GM12878 (cell line): Measurements from ENCODE around the gene DNASE2. TPM values are rescaled to one million over a fixed set of nuclear protein-coding genes. Genes with fewer than 3 reads are reported as not detected.

Experiments used
- ATAC-seq: fragments of 200-7000 bp; cut with Tn5 transposase; 3 replicates; pipeline ENCODE4 v1.9.1; 2020; ENCODE audit warnings: mild to moderate bottlenecking, moderate library complexity
- BruUV-seq: library from RNA; stranded (reverse); fragments of 400-500 nt; replicated peaks from 2 replicates; lab custom pipeline; 2021; lab: Mats Ljungman, UMichigan
- CTCF ChIA-PET: fragments of 300-600 bp; sonication (Branson Sonifier 250); formaldehyde crosslinking; extraction: SDS; loops from one replicate; lab custom pipeline; 2021; ENCODE audit warnings: inconsistent platforms; lab: Yijun Ruan, JAX
- POLR2A ChIA-PET: fragments of 350-600 bp; formaldehyde crosslinking; extraction: SDS; loops from one replicate; lab custom pipeline; 2021; ENCODE audit warnings: inconsistent platforms; lab: Charles Lee
- RAD21 ChIA-PET: fragments of 300-600 bp; sonication (Branson Sonifier 250); formaldehyde crosslinking; loops from one replicate; lab custom pipeline; 2023; ENCODE audit warnings: antibody characterized with exemption; ENCODE audit not compliant: unreplicated experiment; lab: Charles Lee
- SMC1A ChIA-PET: fragments of 300-600 bp; sonication (Branson Sonifier 250); formaldehyde crosslinking; loops from one replicate; lab custom pipeline; 2023; ENCODE audit not compliant: unreplicated experiment, uncharacterized antibody; lab: Charles Lee
- DNase-seq: peaks from one replicate; pipeline ENCODE4 v3.0.0-alpha.2; 2011; ENCODE audit warnings: low read depth, low spot score
- FAIRE-seq: peaks from 3 replicates; lab custom pipeline; 2011; peaks lifted over from hg19 to GRCh38; lab: Jason Lieb, UNC
- H2AFZ ChIP-seq: 2 replicates; pipeline ENCODE4 v1.6.0; 2011; ENCODE audit warnings: low read depth, low read length, control low read depth; ENCODE audit not compliant: control insufficient read depth
- H3K27ac ChIP-seq: 2 replicates; pipeline ENCODE4 v1.5.1; 2011; ENCODE audit warnings: control low read depth; ENCODE audit not compliant: control insufficient read depth, insufficient read depth
- H3K27me3 ChIP-seq, 2 experiments: replicated peaks in 1 of 2; 2 replicates each; pipeline versions ENCODE4 v1.6.0 to v1.6.1; 2011; ENCODE audit warnings: low read length in 1 of 2; ENCODE audit not compliant: control insufficient read depth in 2 of 2, insufficient read depth in 2 of 2
- H3K36me3 ChIP-seq, 2 experiments: 2 replicates each; pipeline ENCODE4 v1.5.1; 2011; ENCODE audit warnings: low read length in 1 of 2; ENCODE audit not compliant: control insufficient read depth in 2 of 2, insufficient read depth in 2 of 2
- H3K4me1 ChIP-seq: 2 replicates; pipeline ENCODE4 v1.6.1; 2011; ENCODE audit warnings: mild to moderate bottlenecking, low read length, moderate library complexity, mixed read lengths; ENCODE audit not compliant: control insufficient read depth, insufficient read depth
- H3K4me2 ChIP-seq: 2 replicates; pipeline ENCODE4 v1.6.0; 2011; ENCODE audit warnings: control low read depth; ENCODE audit not compliant: control insufficient read depth, insufficient read depth
- H3K4me3 ChIP-seq: fragments of 200-600 bp; sonication (generic); 2 replicates; pipeline ENCODE4 v1.5.1; 2016
- H3K79me2 ChIP-seq: 2 replicates; pipeline ENCODE4 v1.6.0; 2011; ENCODE audit warnings: low read length; ENCODE audit not compliant: control insufficient read depth, insufficient read depth
- H3K9ac ChIP-seq: 2 replicates; pipeline ENCODE4 v1.8.0; 2011; ENCODE audit warnings: low read length, control low read depth, mixed read lengths; ENCODE audit not compliant: control insufficient read depth, insufficient read depth
- H3K9me3 ChIP-seq: replicated peaks from 3 replicates; pipeline ENCODE4 v1.5.1; 2011; ENCODE audit warnings: mild to moderate bottlenecking, low read length; ENCODE audit not compliant: control insufficient read depth, insufficient read depth
- H4K20me1 ChIP-seq: 2 replicates; pipeline ENCODE4 v1.6.0; 2011; ENCODE audit not compliant: control insufficient read depth, insufficient read depth
- BMI1 ChIP-seq: fragments of 450-650 bp; IDR thresholded peaks from 2 replicates; pipeline ENCODE4 v1.6.1; 2016; ENCODE audit warnings: mild to moderate bottlenecking, moderate library complexity, borderline replicate concordance
- CHD1 ChIP-seq: IDR thresholded peaks from 2 replicates; pipeline ENCODE4 v1.6.1; 2012; ENCODE audit warnings: low read depth, low read length, improper control_type of control experiment
- HDGF ChIP-seq: fragments of 450-650 bp; IDR thresholded peaks from 2 replicates; pipeline ENCODE4 v1.6.1; 2016; ENCODE audit warnings: antibody characterized with exemption
- MXI1 ChIP-seq: fragments of 150-350 bp; IDR thresholded peaks from 2 replicates; pipeline ENCODE4 v1.6.1; 2011; ENCODE audit warnings: low read depth, mild to moderate bottlenecking, inconsistent platforms, low read length, improper control_type of control experiment
- WGBS: methylation state at CpG from one replicate; pipeline ENCODE4 v1.1.6; 2016; ENCODE audit warnings: low lambda C conversion rate; ENCODE audit not compliant: insufficient replicate concordance, insufficient coverage; ENCODE audit errors: missing lambda C conversion rate; 5-methylcytosine and 5-hydroxymethylcytosine counted together
- in situ Hi-C: fragments of 300-500 bp; cut with MboI; formaldehyde crosslinking; loops from 9 replicates; pipeline ENCODE4 v1.14.3; 2018; ENCODE audit warnings: mixed read lengths
- intact Hi-C: fragments of 100-400 bp; cut with micrococcal nuclease; formaldehyde crosslinking; loops from one replicate; pipeline ENCODE4 v1.14.2; 2022; ENCODE audit not compliant: unreplicated experiment
- polyA plus RNA-seq, 11 experiments: library from polyadenylated mRNA; depleted of rRNA in 4 of 11; unstranded in 6 of 11; stranded (reverse) in 5 of 11; fragments of >200 nt; fragmentation: Nextera tagmentation in 4 of 11; fragmentation: Illumina TruSeq in 1 of 11; extraction: Ambion mirVana in 4 of 11; extraction: Trizol in 1 of 11; gene quantifications; 1 replicate in 1 of 11; 2 replicates in 10 of 11; pipeline versions ENCODE4 v1.2.1 to v1.2.3, GENCODE V29; 2011 to 2016; ENCODE audit warnings: inconsistent platforms in 2 of 11, missing spikeins in 2 of 11, low read depth in 1 of 11
- total RNA-seq, 4 experiments: library from RNA; depleted of rRNA in 3 of 4; stranded (reverse); fragments of >200 nt in 3 of 4; fragmentation: Illumina TruSeq in 1 of 4; extraction: Trizol in 1 of 4; gene quantifications; 2 replicates each; pipeline versions ENCODE4 v1.2.1 to v1.2.3, GENCODE V29; 2013 to 2021

Gene DNASE2
- total and polyA plus RNA-seq, 10 of the 15 experiments (the other 5 are each of a cell fraction or from before 2014, with no cell fraction given) = 4.9 to 32.1 (median 22.0) TPM

GRCh38 chr19:12841094-12841493 is 40.2 kb downstream of the DNASE2 start:
- TF ChIP-seq MXI1 (no peak), BMI1 (peak; percentile 87)
- TF ChIP-seq, all 136 proteins: peak for 1
- H3K36me3 ChIP-seq = no peaks in the 10 kb centered on the region
- peaks cover 0 to 20% of the 10 kb centered on the region in 2 experiments for H3K27me3 ChIP-seq
- RAD21 ChIA-PET = no interaction called here
- no peak for FAIRE-seq
- intact Hi-C loops = no loop called here
- H3K79me2 ChIP-seq = no peaks in the 10 kb centered on the region
- DNase-seq = no peak
- H3K4me1 ChIP-seq = peaks cover 5% of the 10 kb centered on the region; the same call in 1 of the 2 replicates
- 40% methylated on average over 28 of the region's 29 CpGs for WGBS
- in situ Hi-C loops = no loop called here
- SMC1A ChIA-PET = interaction anchor here (0.8 kb wide), 1 partner anchor 75 kb away, joined by 4 read pairs; no protein-coding TSS in a partner anchor
- H3K4me3 ChIP-seq = peak overlapping the region; percentile 51; the same call in 1 of the 2 replicates
- ATAC-seq = peak; percentile 20
- H3K4me2 ChIP-seq = peak overlapping the region; percentile 15
- POLR2A ChIA-PET = no interaction called here
- CTCF ChIA-PET = no interaction called here
- no peaks in the 10 kb centered on the region; the same call in 1 of the 3 replicates for H3K9me3 ChIP-seq
- no peaks in the 10 kb centered on the region; the same call in 1 of the 2 replicates for H4K20me1 ChIP-seq
- no TSS peak for BruUV-seq
- H3K9ac ChIP-seq = no peak overlapping the region; the same call in 1 of the 2 replicates
- no peak overlapping the region for H3K27ac ChIP-seq
- peak overlapping the region; percentile 25; the same call in 1 of the 2 replicates for H2AFZ ChIP-seq

GRCh38 chr19:12840091-12841079 is 40.9 kb downstream of the DNASE2 start:
- DNase-seq (no peak), FAIRE-seq (peak; percentile 7), ATAC-seq (peak; percentile 65)
- RAD21 ChIA-PET = no interaction called here
- H3K4me2 ChIP-seq = peak overlapping the region; percentile 15
- peaks cover 0 to 26% of the 10 kb centered on the region in 2 experiments for H3K27me3 ChIP-seq
- no TSS peak for BruUV-seq
- intact Hi-C loops (no loop called here), in situ Hi-C loops (no loop called here)
- H4K20me1 ChIP-seq = no peaks in the 10 kb centered on the region; the same call in 1 of the 2 replicates
- peaks cover 7% of the 10 kb centered on the region; the same call in 1 of the 2 replicates for H3K4me1 ChIP-seq
- no peak overlapping the region for H3K27ac ChIP-seq
- H3K9me3 ChIP-seq = no peaks in the 10 kb centered on the region; the same call in 1 of the 3 replicates
- CTCF ChIA-PET = no interaction called here
- WGBS = 38% methylated on average over 43 of the region's 43 CpGs
- no peak for TF ChIP-seq CHD1
- TF ChIP-seq HDGF = peak; percentile 60; the same call in 1 of the 2 replicates
- no peaks in the 10 kb centered on the region for H3K36me3 ChIP-seq
- SMC1A ChIA-PET = no interaction called here
- peak overlapping the region; percentile 51; the same call in 1 of the 2 replicates for H3K4me3 ChIP-seq
- peak overlapping the region; percentile 25; the same call in 1 of the 2 replicates for H2AFZ ChIP-seq
- H3K9ac ChIP-seq = no peak overlapping the region
- POLR2A ChIA-PET = no interaction called here
- no peaks in the 10 kb centered on the region for H3K79me2 ChIP-seq
